OCI-LY1 (cell line): Measurements from ENCODE around the gene SEC14L3.

Experiments
- EZH2 ChIP-seq: fragments of 200-600 bp; sonication (generic), shearing (Covaris generic); IDR thresholded peaks from 2 replicates; pipeline ENCODE4 v1.8.0; 2017; ENCODE audit warnings: borderline replicate concordance, mixed run types, mild to moderate bottlenecking, antibody characterized with exemption, low read length, moderate library complexity, mixed read lengths
- TF ChIP-seq, protein P1 (sequence below): fragments of 200-600 bp; sonication (generic), shearing (Covaris generic); IDR thresholded peaks from 2 replicates; pipeline ENCODE4 v1.5.1; 2017; ENCODE audit warnings: mild to moderate bottlenecking, antibody characterized with exemption, low read length, moderate library complexity, mixed read lengths

DNA sequence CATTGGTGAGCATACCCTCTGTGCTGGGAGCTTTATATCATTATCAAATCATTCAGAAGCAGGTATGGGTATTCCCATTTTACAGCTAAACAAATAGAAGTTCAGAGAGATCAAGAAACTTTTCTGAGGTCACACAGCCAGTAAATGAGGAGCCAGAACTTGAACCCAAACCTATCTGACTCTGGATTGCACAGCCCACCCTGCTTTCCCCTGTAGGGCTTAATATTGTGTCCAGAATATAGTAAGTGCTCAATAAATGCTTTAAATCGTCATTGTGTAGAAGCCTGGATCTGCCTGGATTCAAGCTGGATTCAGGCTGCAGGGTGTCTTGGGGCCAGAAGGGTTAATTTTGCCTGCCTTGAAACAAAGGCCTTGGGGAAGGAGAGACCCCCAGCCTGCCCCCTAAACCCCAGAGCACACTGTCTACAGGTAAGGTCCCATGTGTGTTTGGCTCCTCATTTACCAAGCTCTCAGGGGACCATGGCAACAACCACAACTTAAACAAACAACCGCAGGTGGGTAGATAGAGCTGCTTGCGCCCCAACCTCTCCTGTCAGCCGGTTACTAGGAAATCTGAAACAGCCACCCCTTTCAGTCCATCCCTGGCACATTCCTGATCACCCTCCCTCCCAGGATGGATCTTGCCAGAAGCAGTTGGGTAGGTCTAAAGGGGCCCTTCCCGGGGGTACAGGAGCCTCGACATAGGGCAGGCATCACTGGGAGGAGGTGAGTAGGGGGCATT is 3.0 kb upstream of the SEC14L3 start:
- TF ChIP-seq, protein P1, sequence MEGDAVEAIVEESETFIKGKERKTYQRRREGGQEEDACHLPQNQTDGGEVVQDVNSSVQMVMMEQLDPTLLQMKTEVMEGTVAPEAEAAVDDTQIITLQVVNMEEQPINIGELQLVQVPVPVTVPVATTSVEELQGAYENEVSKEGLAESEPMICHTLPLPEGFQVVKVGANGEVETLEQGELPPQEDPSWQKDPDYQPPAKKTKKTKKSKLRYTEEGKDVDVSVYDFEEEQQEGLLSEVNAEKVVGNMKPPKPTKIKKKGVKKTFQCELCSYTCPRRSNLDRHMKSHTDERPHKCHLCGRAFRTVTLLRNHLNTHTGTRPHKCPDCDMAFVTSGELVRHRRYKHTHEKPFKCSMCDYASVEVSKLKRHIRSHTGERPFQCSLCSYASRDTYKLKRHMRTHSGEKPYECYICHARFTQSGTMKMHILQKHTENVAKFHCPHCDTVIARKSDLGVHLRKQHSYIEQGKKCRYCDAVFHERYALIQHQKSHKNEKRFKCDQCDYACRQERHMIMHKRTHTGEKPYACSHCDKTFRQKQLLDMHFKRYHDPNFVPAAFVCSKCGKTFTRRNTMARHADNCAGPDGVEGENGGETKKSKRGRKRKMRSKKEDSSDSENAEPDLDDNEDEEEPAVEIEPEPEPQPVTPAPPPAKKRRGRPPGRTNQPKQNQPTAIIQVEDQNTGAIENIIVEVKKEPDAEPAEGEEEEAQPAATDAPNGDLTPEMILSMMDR = no peak
- TF ChIP-seq EZH2 = no peak
